Measurements from ENCODE around the gene SCP2D1. TPM values are rescaled to one million over a fixed set of nuclear protein-coding genes. Genes with fewer than 3 reads are reported as not detected.

Gene SCP2D1
- total and polyA plus RNA-seq, 2 of the 8 experiments (the other 6 are each of a cell fraction or from before 2014, with no cell fraction given), result not detected

GRCh38 chr20:18780385-18781130 is 33.0 kb upstream of the SCP2D1 start:
- Histone ChIP-seq H4K91ac (replicated peaks; ENCODE audit: insufficient read length, low read length) (no peak overlapping the region), H3K27ac (ENCODE audit: low read depth, low read length) (no peak overlapping the region), H3K56ac (replicated peaks; ENCODE audit: insufficient read length, low read depth, low read length) (no peak overlapping the region), H2AK5ac (ENCODE audit: low read depth, low read length) (no peak overlapping the region), H2BK5ac (ENCODE audit: low read depth, low read length) (no peak overlapping the region), H3K9me3 (ENCODE audit: insufficient read depth in 2 of 2, low read depth in 1 of 2, low read length in 1 of 2) (no peaks in the 10 kb centered on the region), H4K5ac (ENCODE audit: insufficient read length, low read depth, low read length) (no peak overlapping the region), H4K8ac (ENCODE audit: extremely low read depth, insufficient read depth, low read length) (no peak overlapping the region), H3K9ac (replicated peaks in 1 of 4; ENCODE audit: extremely low read depth in 1 of 4, low read depth in 3 of 4, low read length in 3 of 4) (no peak overlapping the region), H2BK15ac (ENCODE audit: low read length) (no peak overlapping the region), H2AFZ (ENCODE audit: low read length) (no peak overlapping the region), H3K18ac (ENCODE audit: extremely low read depth, low read length) (no peak overlapping the region), H3K4me1 (replicated peaks in 1 of 4; ENCODE audit: control insufficient read depth in 3 of 4, insufficient read depth in 4 of 4, low read length in 3 of 4) (no peaks in the 10 kb centered on the region), H3K23ac (ENCODE audit: insufficient read length) (no peak overlapping the region), H3K27me3 (replicated peaks in 1 of 4; ENCODE audit: control insufficient read depth in 3 of 4, extremely low read depth in 1 of 4, insufficient read depth in 3 of 4, low read length in 3 of 4) (no peaks in the 10 kb centered on the region), H3K23me2 (ENCODE audit: low read depth, low read length) (no peaks in the 10 kb centered on the region), H3K36me3 (ENCODE audit: control insufficient read depth in 2 of 4, insufficient read depth in 4 of 4, low read length in 3 of 4) (no peaks in the 10 kb centered on the region), H2BK120ac (replicated peaks; ENCODE audit: low read depth, low read length) (no peak overlapping the region), H2BK20ac (ENCODE audit: low read length) (no peak overlapping the region), H2BK12ac (ENCODE audit: low read depth, low read length) (no peak overlapping the region), H3K4me3 (ENCODE audit: extremely low read depth in 1 of 4, insufficient read depth in 2 of 4, low read depth in 3 of 4, low read length in 4 of 4) (no peak overlapping the region), H3K79me2 (ENCODE audit: control insufficient read depth in 1 of 2, insufficient read depth in 2 of 2, low read length in 2 of 2) (no peaks in the 10 kb centered on the region), H4K20me1 (replicated peaks in 1 of 2; ENCODE audit: control insufficient read depth in 1 of 2, insufficient read depth in 2 of 2, low read length in 2 of 2) (no peaks in the 10 kb centered on the region), H3K79me1 (ENCODE audit: low read depth, low read length) (no peaks in the 10 kb centered on the region), H3K4me2 (ENCODE audit: insufficient read depth in 1 of 2, low read depth in 2 of 2, low read length in 2 of 2) (no peak overlapping the region), H3K4ac (replicated peaks; ENCODE audit: insufficient read length, low read depth, low read length) (no peak overlapping the region), H3K14ac (ENCODE audit: insufficient read length) (no peak overlapping the region)
- DNase-seq (ENCODE audit: low read depth in 1 of 2, low spot score in 2 of 2), result no peak
- no peak for FAIRE-seq
- WGBS, 2 experiments (ENCODE audit: extremely low coverage in 1 of 2, insufficient coverage in 1 of 2, insufficient read length in 1 of 2, insufficient replicate concordance in 2 of 2, low coverage in 1 of 2, low lambda C conversion rate in 2 of 2, missing lambda C conversion rate in 1 of 2), result 90% methylated on average over 9 of the region's 9 CpGs; no CpG with 5 or more reads in 1 of the 2 experiments
- TF ChIP-seq BACH1 (IDR thresholded peaks at IDR 0.05; ENCODE audit: low read length) (no peak), CHD1 (IDR thresholded peaks at IDR 0.05; ENCODE audit: low read depth, low read length) (no peak)
- ChIA-PET POLR2A (ENCODE audit: partially characterized antibody) (no interaction called here), CTCF (ENCODE audit: partially characterized antibody) (interaction anchor here (0.7 to 1.4 kb wide), 4 partner anchors 11 to 165 kb away, joined by 3 read pairs; no protein-coding TSS in a partner anchor)
